ENCODE data around the gene NHLRC3. TPM values are rescaled to one million over a fixed set of nuclear protein-coding genes. Genes with fewer than 3 reads are reported as not detected.
"Not testable (repeated sequence)": the region's sequence is repeated elsewhere in the genome, so short reads cannot be mapped to it uniquely, and the experiment has no call there.

Gene NHLRC3
- total RNA-seq, 1 donor from 2014 or later = 24.8 TPM

- Mint-ChIP-seq H3K36me3 (peaks cover 4% of the 10 kb centered on the region), H3K27me3 (no peaks in the 10 kb centered on the region), H3K4me1 (ENCODE audit: unreplicated experiment) (peaks cover 4% of the 10 kb centered on the region), H3K9me3 (no peaks in the 10 kb centered on the region), H3K4me3 (no peak overlapping the region), H3K27ac (no peak overlapping the region)
- DNase-seq (ENCODE audit: extremely low spot score, unreplicated experiment) = no peak
- no peak for TF ChIP-seq CTCF (conservative IDR thresholded peaks at IDR 0.05)
Observed at GRCh38 chr13:39054112-39054511, 15.9 kb downstream of the NHLRC3 start.

- no peaks in the 10 kb centered on the region for H3K9me3 Mint-ChIP-seq
- no peaks in the 10 kb centered on the region for H3K27me3 Mint-ChIP-seq
- no peak overlapping the region for H3K27ac Mint-ChIP-seq
- H3K36me3 Mint-ChIP-seq = peaks cover 4% of the 10 kb centered on the region
- no peak for DNase-seq (ENCODE audit: extremely low spot score, unreplicated experiment)
- H3K4me1 Mint-ChIP-seq (ENCODE audit: unreplicated experiment) = peaks cover 4% of the 10 kb centered on the region
- no peak for TF ChIP-seq CTCF (conservative IDR thresholded peaks at IDR 0.05)
- no peak overlapping the region for H3K4me3 Mint-ChIP-seq
Observed at GRCh38 chr13:39056018-39056417, 17.8 kb downstream of the NHLRC3 start.

- Mint-ChIP-seq H3K36me3 (peaks cover 4% of the 10 kb centered on the region), H3K9me3 (no peaks in the 10 kb centered on the region), H3K4me3 (no peak overlapping the region), H3K27ac (no peak overlapping the region), H3K27me3 (no peaks in the 10 kb centered on the region), H3K4me1 (ENCODE audit: unreplicated experiment) (no peaks in the 10 kb centered on the region)
- TF ChIP-seq CTCF (conservative IDR thresholded peaks at IDR 0.05) = no peak
- DNase-seq (ENCODE audit: extremely low spot score, unreplicated experiment) = no peak
Observed at GRCh38 chr13:39058040-39058439, 19.8 kb downstream of the NHLRC3 start.

GRCh38 chr13:39062004-39062403, 23.7 kb downstream of the NHLRC3 start:
- no peak for DNase-seq (ENCODE audit: extremely low spot score, unreplicated experiment)
- no peaks in the 10 kb centered on the region for H3K4me1 Mint-ChIP-seq (ENCODE audit: unreplicated experiment)
- H3K27me3 Mint-ChIP-seq = no peaks in the 10 kb centered on the region
- no peaks in the 10 kb centered on the region for H3K36me3 Mint-ChIP-seq
- no peaks in the 10 kb centered on the region for H3K9me3 Mint-ChIP-seq
- TF ChIP-seq CTCF (conservative IDR thresholded peaks at IDR 0.05) = no peak
- H3K4me3 Mint-ChIP-seq = no peak overlapping the region
- no peak overlapping the region for H3K27ac Mint-ChIP-seq

GRCh38 chr13:39072842-39073241, 34.6 kb downstream of the NHLRC3 start:
- no peak for TF ChIP-seq CTCF (conservative IDR thresholded peaks at IDR 0.05)
- Mint-ChIP-seq H3K27ac (no peak overlapping the region), H3K27me3 (peaks cover 3% of the 10 kb centered on the region), H3K9me3 (peaks cover 4% of the 10 kb centered on the region), H3K4me3 (no peak overlapping the region), H3K36me3 (no peaks in the 10 kb centered on the region), H3K4me1 (ENCODE audit: unreplicated experiment) (no peaks in the 10 kb centered on the region)
- DNase-seq (ENCODE audit: extremely low spot score, unreplicated experiment) = no peak

GRCh38 chr13:39073983-39074382, 35.7 kb downstream of the NHLRC3 start:
- no peak for DNase-seq (ENCODE audit: extremely low spot score, unreplicated experiment)
- Mint-ChIP-seq H3K27me3 (peaks cover 3% of the 10 kb centered on the region), H3K36me3 (no peaks in the 10 kb centered on the region), H3K4me1 (ENCODE audit: unreplicated experiment) (no peaks in the 10 kb centered on the region), H3K27ac (no peak overlapping the region), H3K9me3 (peaks cover 4% of the 10 kb centered on the region), H3K4me3 (no peak overlapping the region)
- no peak for TF ChIP-seq CTCF (conservative IDR thresholded peaks at IDR 0.05)

- H3K36me3 Mint-ChIP-seq; H3K27me3 Mint-ChIP-seq; H3K27ac Mint-ChIP-seq; H3K4me3 Mint-ChIP-seq; H3K4me1 Mint-ChIP-seq (ENCODE audit: unreplicated experiment); DNase-seq (ENCODE audit: extremely low spot score, unreplicated experiment); H3K9me3 Mint-ChIP-seq: not testable (repeated sequence)
Observed at GRCh38 chr13:39086251-39086945, 48.1 kb downstream of the NHLRC3 start.
